Neural cell (in vitro differentiated cells): Measurements from ENCODE around the gene SDK2. TPM values are rescaled to one million over a fixed set of nuclear protein-coding genes. Genes with fewer than 3 reads are reported as not detected.

Experiments used
- H2AFZ ChIP-seq: fragments of 200-600, 300-800 bp; sonication (generic), shearing (Covaris generic); 2 replicates; pipeline ENCODE4 v1.6.0; 2014; ENCODE audit warnings: low read depth, mild to moderate bottlenecking, antibody characterized with exemption, low read length, moderate library complexity
- H3F3A ChIP-seq: fragments of 200-600 bp; shearing (Covaris generic); 2 replicates; pipeline ENCODE4 v1.6.1; 2016; ENCODE audit warnings: mild to moderate bottlenecking, moderate library complexity, mixed read lengths, antibody characterized with exemption, low read length; ENCODE audit not compliant: insufficient read depth, poor library complexity, severe bottlenecking
- H3K27ac ChIP-seq: fragments of 200-600, 300-800 bp; sonication (generic), shearing (Covaris generic); 2 replicates; pipeline ENCODE4 v1.5.1; 2014; ENCODE audit warnings: mild to moderate bottlenecking, low read length, moderate library complexity
- H3K27me3 ChIP-seq: fragments of 300-800, 200-600 bp; sonication (generic), shearing (Covaris generic); 2 replicates; pipeline ENCODE4 v1.6.0; 2014; ENCODE audit warnings: mild to moderate bottlenecking, low read depth, low read length, moderate library complexity; ENCODE audit not compliant: insufficient read depth
- H3K36me3 ChIP-seq: fragments of 300-800, 200-600 bp; sonication (generic), shearing (Covaris generic); 2 replicates; pipeline ENCODE4 v1.5.1; 2014; ENCODE audit warnings: mild to moderate bottlenecking, antibody characterized with exemption, low read length, moderate library complexity; ENCODE audit not compliant: insufficient read depth
- H3K4me2 ChIP-seq: fragments of 300-800, 200-600 bp; sonication (generic), shearing (Covaris generic); 2 replicates; pipeline ENCODE4 v1.6.0; 2014; ENCODE audit warnings: mild to moderate bottlenecking, low read length
- H3K4me3 ChIP-seq: fragments of 300-800, 200-600 bp; sonication (generic), shearing (Covaris generic); 2 replicates; pipeline ENCODE4 v1.5.1; 2014; ENCODE audit warnings: mild to moderate bottlenecking, low read length, moderate library complexity
- H3K79me2 ChIP-seq: fragments of 200-600 bp; shearing (Covaris generic); replicated peaks from 2 replicates; pipeline ENCODE4 v1.6.0; 2014; ENCODE audit warnings: mild to moderate bottlenecking, low read length, moderate library complexity; ENCODE audit not compliant: insufficient read depth
- H3K9ac ChIP-seq: fragments of 300-800, 200-600 bp; sonication (generic), shearing (Covaris generic); 2 replicates; pipeline ENCODE4 v1.6.1; 2016; ENCODE audit warnings: mild to moderate bottlenecking, low read length, mixed read lengths
- H3K9me2 ChIP-seq: fragments of 200-600 bp; shearing (Covaris generic); 2 replicates; pipeline ENCODE4 v1.6.1; 2016; ENCODE audit warnings: mild to moderate bottlenecking, low read length, mixed read lengths; ENCODE audit not compliant: insufficient read depth
- H3K9me3 ChIP-seq: fragments of 200-600, 300-800 bp; sonication (generic), shearing (Covaris generic); 2 replicates; pipeline ENCODE4 v1.6.1; 2016; ENCODE audit warnings: mild to moderate bottlenecking, mixed run types, low read length, moderate library complexity, mixed read lengths
- H4K20me1 ChIP-seq: fragments of 200-600 bp; shearing (Covaris generic); 2 replicates; pipeline ENCODE4 v1.6.1; 2016; ENCODE audit warnings: mild to moderate bottlenecking, mixed run types; ENCODE audit not compliant: insufficient read depth
- EP300 ChIP-seq: fragments of 450-650 bp; conservative IDR thresholded peaks from 2 replicates; pipeline ENCODE4 v1.6.1; 2014; ENCODE audit warnings: antibody characterized with exemption, mild to moderate bottlenecking, moderate library complexity; ENCODE audit not compliant: poor library complexity, severe bottlenecking
- EZH2 ChIP-seq: fragments of 200-600, 300-800 bp; shearing (Covaris generic), sonication (generic); IDR thresholded peaks from 2 replicates; pipeline ENCODE4 v1.6.1; 2014; ENCODE audit warnings: antibody characterized with exemption, low read length, borderline replicate concordance, mild to moderate bottlenecking; ENCODE audit not compliant: insufficient read depth, poor library complexity, severe bottlenecking
- MXI1 ChIP-seq: fragments of 450-650 bp; conservative IDR thresholded peaks from 2 replicates; pipeline ENCODE4 v1.6.1; 2014; ENCODE audit warnings: antibody characterized with exemption, mild to moderate bottlenecking; ENCODE audit not compliant: poor library complexity, severe bottlenecking
- POLR2AphosphoS5 ChIP-seq: IDR thresholded peaks from 2 replicates; pipeline ENCODE4 v1.6.1; 2012
- RAD21 ChIP-seq: fragments of 450-650 bp; conservative IDR thresholded peaks from 2 replicates; pipeline ENCODE4 v1.6.1; 2014; ENCODE audit warnings: antibody characterized with exemption, mild to moderate bottlenecking, moderate library complexity
- SMC3 ChIP-seq: fragments of 450-650 bp; conservative IDR thresholded peaks from 2 replicates; pipeline ENCODE4 v1.6.1; 2014; ENCODE audit warnings: antibody characterized with exemption, mild to moderate bottlenecking, moderate library complexity; ENCODE audit not compliant: poor library complexity
- TAF1 ChIP-seq: IDR thresholded peaks from 2 replicates; pipeline ENCODE4 v1.6.1; 2012; ENCODE audit warnings: low read depth
- polyA plus RNA-seq: library from polyadenylated mRNA; depleted of rRNA; stranded (reverse); fragments of >200 nt; gene quantifications from 2 replicates; pipeline ENCODE4 v1.2.3, GENCODE V29; 2014
- TF ChIP-seq, protein P1 (sequence below): fragments of 450-650 bp; IDR thresholded peaks from 2 replicates; pipeline ENCODE4 v1.5.1; 2014; ENCODE audit warnings: antibody characterized with exemption, mild to moderate bottlenecking, moderate library complexity; ENCODE audit not compliant: poor library complexity, severe bottlenecking
- TF ChIP-seq, protein P2 (sequence below): IDR thresholded peaks from 2 replicates; pipeline ENCODE4 v1.6.1; 2012; ENCODE audit warnings: borderline replicate concordance

Gene SDK2
- polyA plus RNA-seq, 1 donor from 2014 or later, result 0.73 TPM

DNA sequence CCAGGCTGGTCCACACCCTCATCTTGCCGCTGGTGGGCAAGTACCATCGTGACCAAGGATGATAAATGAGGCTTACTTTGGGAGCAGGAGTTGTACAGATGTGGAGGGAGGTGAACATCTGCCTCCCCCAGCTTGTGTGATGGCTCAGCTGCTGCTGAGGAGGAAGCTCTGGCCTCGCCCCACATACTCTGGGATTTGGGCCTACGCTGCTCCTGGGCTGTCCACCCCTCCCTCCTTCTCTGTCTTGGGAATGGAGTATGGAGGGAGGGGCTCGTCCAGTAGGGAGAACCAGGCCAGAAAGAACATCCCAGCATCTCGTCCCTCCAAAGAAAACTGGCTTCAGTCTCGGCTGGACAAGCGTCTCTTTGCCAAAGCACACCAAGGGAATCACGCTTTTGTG is 197.6 kb downstream of the SDK2 start:
- H4K20me1 ChIP-seq, result no peaks in the 10 kb centered on the region
- no peak for TF ChIP-seq SMC3
- TF ChIP-seq RAD21, result no peak
- H3K9me2 ChIP-seq, result no peaks in the 10 kb centered on the region
- H3K4me3 ChIP-seq, result no peak overlapping the region
- no peak overlapping the region for H2AFZ ChIP-seq
- H3K27ac ChIP-seq, result no peak overlapping the region
- H3K9me3 ChIP-seq, result no peaks in the 10 kb centered on the region
- no peak overlapping the region for H3K9ac ChIP-seq
- H3K27me3 ChIP-seq, result no peaks in the 10 kb centered on the region
- no peak overlapping the region for H3K4me2 ChIP-seq
- no peaks in the 10 kb centered on the region for H3K79me2 ChIP-seq
- H3F3A ChIP-seq, result no peaks in the 10 kb centered on the region
- H3K36me3 ChIP-seq, result no peaks in the 10 kb centered on the region

DNA sequence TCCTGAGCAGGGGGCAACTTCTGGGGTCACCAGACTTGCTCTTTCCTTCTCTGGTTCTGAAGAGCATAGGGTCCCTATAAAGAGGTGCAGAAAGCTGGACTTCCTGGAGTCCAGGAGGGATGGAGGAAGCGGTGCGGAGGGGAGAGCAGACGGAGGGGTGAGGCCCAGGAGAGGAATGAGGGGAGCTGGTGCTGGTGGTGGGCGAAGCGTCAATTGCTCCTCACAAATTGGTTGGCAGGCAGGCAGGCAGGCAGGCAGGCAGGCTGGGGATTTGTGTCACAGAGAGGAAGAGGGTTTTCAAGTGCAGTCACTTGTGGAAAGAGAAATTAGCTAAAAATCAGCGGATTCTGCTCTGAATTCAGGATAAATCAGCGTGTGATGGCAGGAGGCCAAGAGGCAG is 198.8 kb downstream of the SDK2 start:
- H3K27me3 ChIP-seq, result no peaks in the 10 kb centered on the region
- no peaks in the 10 kb centered on the region for H3K9me2 ChIP-seq
- H3K4me2 ChIP-seq, result no peak overlapping the region
- H3K9ac ChIP-seq, result no peak overlapping the region
- H3K36me3 ChIP-seq, result no peaks in the 10 kb centered on the region
- H3K9me3 ChIP-seq, result no peaks in the 10 kb centered on the region
- H3K4me3 ChIP-seq, result no peak overlapping the region
- no peaks in the 10 kb centered on the region for H4K20me1 ChIP-seq
- no peaks in the 10 kb centered on the region for H3F3A ChIP-seq
- no peak overlapping the region for H2AFZ ChIP-seq
- TF ChIP-seq, protein P1, sequence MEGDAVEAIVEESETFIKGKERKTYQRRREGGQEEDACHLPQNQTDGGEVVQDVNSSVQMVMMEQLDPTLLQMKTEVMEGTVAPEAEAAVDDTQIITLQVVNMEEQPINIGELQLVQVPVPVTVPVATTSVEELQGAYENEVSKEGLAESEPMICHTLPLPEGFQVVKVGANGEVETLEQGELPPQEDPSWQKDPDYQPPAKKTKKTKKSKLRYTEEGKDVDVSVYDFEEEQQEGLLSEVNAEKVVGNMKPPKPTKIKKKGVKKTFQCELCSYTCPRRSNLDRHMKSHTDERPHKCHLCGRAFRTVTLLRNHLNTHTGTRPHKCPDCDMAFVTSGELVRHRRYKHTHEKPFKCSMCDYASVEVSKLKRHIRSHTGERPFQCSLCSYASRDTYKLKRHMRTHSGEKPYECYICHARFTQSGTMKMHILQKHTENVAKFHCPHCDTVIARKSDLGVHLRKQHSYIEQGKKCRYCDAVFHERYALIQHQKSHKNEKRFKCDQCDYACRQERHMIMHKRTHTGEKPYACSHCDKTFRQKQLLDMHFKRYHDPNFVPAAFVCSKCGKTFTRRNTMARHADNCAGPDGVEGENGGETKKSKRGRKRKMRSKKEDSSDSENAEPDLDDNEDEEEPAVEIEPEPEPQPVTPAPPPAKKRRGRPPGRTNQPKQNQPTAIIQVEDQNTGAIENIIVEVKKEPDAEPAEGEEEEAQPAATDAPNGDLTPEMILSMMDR, result no peak
- TF ChIP-seq EP300 (no peak), MXI1 (no peak), SMC3 (no peak)
- TF ChIP-seq, protein P2, sequence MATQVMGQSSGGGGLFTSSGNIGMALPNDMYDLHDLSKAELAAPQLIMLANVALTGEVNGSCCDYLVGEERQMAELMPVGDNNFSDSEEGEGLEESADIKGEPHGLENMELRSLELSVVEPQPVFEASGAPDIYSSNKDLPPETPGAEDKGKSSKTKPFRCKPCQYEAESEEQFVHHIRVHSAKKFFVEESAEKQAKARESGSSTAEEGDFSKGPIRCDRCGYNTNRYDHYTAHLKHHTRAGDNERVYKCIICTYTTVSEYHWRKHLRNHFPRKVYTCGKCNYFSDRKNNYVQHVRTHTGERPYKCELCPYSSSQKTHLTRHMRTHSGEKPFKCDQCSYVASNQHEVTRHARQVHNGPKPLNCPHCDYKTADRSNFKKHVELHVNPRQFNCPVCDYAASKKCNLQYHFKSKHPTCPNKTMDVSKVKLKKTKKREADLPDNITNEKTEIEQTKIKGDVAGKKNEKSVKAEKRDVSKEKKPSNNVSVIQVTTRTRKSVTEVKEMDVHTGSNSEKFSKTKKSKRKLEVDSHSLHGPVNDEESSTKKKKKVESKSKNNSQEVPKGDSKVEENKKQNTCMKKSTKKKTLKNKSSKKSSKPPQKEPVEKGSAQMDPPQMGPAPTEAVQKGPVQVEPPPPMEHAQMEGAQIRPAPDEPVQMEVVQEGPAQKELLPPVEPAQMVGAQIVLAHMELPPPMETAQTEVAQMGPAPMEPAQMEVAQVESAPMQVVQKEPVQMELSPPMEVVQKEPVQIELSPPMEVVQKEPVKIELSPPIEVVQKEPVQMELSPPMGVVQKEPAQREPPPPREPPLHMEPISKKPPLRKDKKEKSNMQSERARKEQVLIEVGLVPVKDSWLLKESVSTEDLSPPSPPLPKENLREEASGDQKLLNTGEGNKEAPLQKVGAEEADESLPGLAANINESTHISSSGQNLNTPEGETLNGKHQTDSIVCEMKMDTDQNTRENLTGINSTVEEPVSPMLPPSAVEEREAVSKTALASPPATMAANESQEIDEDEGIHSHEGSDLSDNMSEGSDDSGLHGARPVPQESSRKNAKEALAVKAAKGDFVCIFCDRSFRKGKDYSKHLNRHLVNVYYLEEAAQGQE, result no peak
- H3K79me2 ChIP-seq, result no peaks in the 10 kb centered on the region
- H3K27ac ChIP-seq, result no peak overlapping the region

DNA sequence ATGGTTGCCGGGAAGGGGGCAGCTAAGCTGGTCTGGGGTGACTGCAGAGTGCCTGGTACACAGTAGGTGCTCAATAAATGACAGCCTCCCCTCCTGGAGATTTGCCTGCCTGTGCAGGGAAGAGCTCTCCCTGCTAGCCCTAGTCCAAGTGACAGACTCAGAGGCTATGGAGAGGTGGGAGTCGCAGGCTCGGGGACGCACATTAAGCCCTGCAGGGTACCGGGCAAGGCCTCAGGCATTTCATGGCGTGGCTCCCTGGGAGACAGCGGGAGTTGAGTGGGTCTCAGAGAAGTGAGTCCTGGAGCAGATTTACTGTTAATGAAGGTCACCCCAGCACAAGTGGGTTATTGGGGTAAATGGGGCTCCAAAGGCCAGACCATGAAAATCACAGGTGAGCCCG is 200.2 kb downstream of the SDK2 start:
- no peaks in the 10 kb centered on the region for H3K27me3 ChIP-seq
- no peaks in the 10 kb centered on the region for H3F3A ChIP-seq
- H3K9me2 ChIP-seq, result no peaks in the 10 kb centered on the region
- no peak overlapping the region for H3K27ac ChIP-seq
- H4K20me1 ChIP-seq, result no peaks in the 10 kb centered on the region
- no peaks in the 10 kb centered on the region for H3K79me2 ChIP-seq
- H3K9ac ChIP-seq, result no peak overlapping the region
- H3K4me3 ChIP-seq, result no peak overlapping the region
- H2AFZ ChIP-seq, result no peak overlapping the region
- TF ChIP-seq, protein P1, result no peak
- TF ChIP-seq, protein P2, result no peak
- no peak for TF ChIP-seq EZH2
- no peak for TF ChIP-seq TAF1
- no peak for TF ChIP-seq MXI1
- no peak for TF ChIP-seq EP300
- TF ChIP-seq SMC3, result no peak
- no peak for TF ChIP-seq RAD21
- TF ChIP-seq POLR2AphosphoS5, result no peak
- no peaks in the 10 kb centered on the region for H3K9me3 ChIP-seq
- no peaks in the 10 kb centered on the region for H3K36me3 ChIP-seq
- H3K4me2 ChIP-seq, result no peak overlapping the region
